Esophagus muscularis mucosa (tissue), 3 donors: ENCODE results near the gene TMEM97.

Source experiments
- CTCF ChIP-seq, 3 experiments: fragments of 200-600 bp in 2 of 3; fragments of 450-650 bp in 1 of 3; sonication (generic) in 2 of 3; IDR thresholded peaks; one replicate each; pipeline ENCODE4 v1.5.1; 2017 to 2019; ENCODE audit warnings: antibody characterized with exemption in 3 of 3, mild to moderate bottlenecking in 2 of 3, moderate library complexity in 1 of 3
- POLR2A ChIP-seq: fragments of 450-650 bp; IDR thresholded peaks from one replicate; pipeline ENCODE4 v1.6.1; 2017; ENCODE audit warnings: antibody characterized with exemption, moderate library complexity, mild to moderate bottlenecking, low read depth
- POLR2AphosphoS5 ChIP-seq, 2 donors: sonication (generic); formaldehyde crosslinking; IDR thresholded peaks; one replicate each; pipeline ENCODE4 v1.6.1; 2017; ENCODE audit warnings: antibody characterized with exemption in 2 of 2

GRCh38 chr17:28346199-28346580 is 27.2 kb downstream of the TMEM97 start:
- TF ChIP-seq CTCF (IDR thresholded peaks at IDR 0.05) (no peak), POLR2A (no peak), POLR2AphosphoS5 (IDR thresholded peaks at IDR 0.05) (no peak)
